ENCODE results near the gene HGS.

- TF ChIP-seq EZH2 (IDR thresholded peaks at IDR 0.05; ENCODE audit: insufficient read depth, poor library complexity, severe bottlenecking) (no peak), EZH2phosphoT487 (IDR thresholded peaks at IDR 0.05; ENCODE audit: insufficient read depth, low read depth) (no peak)
Measured at GRCh38 chr17:81662002-81662401, 21.8 kb upstream of the HGS start.
